Stimulated activated naive B cell treated with anti-CD40 and anti-IgM and Interleukin-4, amounts not matched to agents 10 μg/mL and 1 μg/mL and 100 μg/mL, for 72 hours (primary cell): ENCODE measurements around the gene LIG4.
"Not testable (repeated sequence)": the region's sequence is repeated elsewhere in the genome, so short reads cannot be mapped to it uniquely, and the experiment has no call there.

Source experiments
- ATAC-seq, 2 donors: fragments of 150-1000 bp; cut with Tn5 transposase; replicated peaks; 2 replicates each; pipeline ENCODE4 v1.10.0; 2021; ENCODE audit warnings: moderate library complexity in 1 of 2
- DNase-seq: peaks from one replicate; pipeline ENCODE4 v3.0.0; 2021
- H3K27ac Mint-ChIP-seq: one replicate; pipeline ENCODE4 v1.8.0; 2022; ENCODE audit warnings: mild to moderate bottlenecking, mixed read lengths
- H3K27me3 Mint-ChIP-seq, 2 donors: one replicate each; pipeline ENCODE4 v1.8.0; 2022; ENCODE audit warnings: mixed read lengths in 2 of 2
- H3K36me3 Mint-ChIP-seq, 2 donors: one replicate each; pipeline ENCODE4 v1.8.0; 2022; ENCODE audit warnings: mixed read lengths in 2 of 2, mild to moderate bottlenecking in 1 of 2
- H3K4me1 Mint-ChIP-seq, 2 donors: one replicate each; pipeline ENCODE4 v1.8.0; 2022; ENCODE audit warnings: mixed read lengths in 2 of 2, mild to moderate bottlenecking in 1 of 2
- H3K4me3 Mint-ChIP-seq, 2 donors: one replicate each; pipeline ENCODE4 v1.8.0; 2022; ENCODE audit warnings: mild to moderate bottlenecking in 2 of 2, mixed read lengths in 2 of 2, moderate library complexity in 1 of 2
- H3K9me3 Mint-ChIP-seq, 2 donors: one replicate each; pipeline ENCODE4 v1.8.0; 2022; ENCODE audit warnings: mixed read lengths in 2 of 2, mild to moderate bottlenecking in 1 of 2

The LIG4 gene

GRCh38 chr13:108215436-108215835, at the start of gene LIG4:
TSS of gene LIG4 (minus strand) at chr13:108215536. CDS start at chr13:108211268, 4,268 bp downstream.
- H3K4me3 Mint-ChIP-seq: peak within 1 kb of the TSS; percentile 83 to 90
- peaks cover 12 to 15% of the 10 kb centered on the region in 2 donors for H3K36me3 Mint-ChIP-seq
- ATAC-seq (peak; percentile 76 to 80), DNase-seq (peak; percentile 91)
- peak within 1 kb of the TSS; percentile 94 for H3K27ac Mint-ChIP-seq
- no peaks in the 10 kb centered on the region for H3K9me3 Mint-ChIP-seq
- H3K4me1 Mint-ChIP-seq: peaks cover 26 to 64% of the 10 kb centered on the region in 2 donors
- no peaks in the 10 kb centered on the region for H3K27me3 Mint-ChIP-seq

DNA sequence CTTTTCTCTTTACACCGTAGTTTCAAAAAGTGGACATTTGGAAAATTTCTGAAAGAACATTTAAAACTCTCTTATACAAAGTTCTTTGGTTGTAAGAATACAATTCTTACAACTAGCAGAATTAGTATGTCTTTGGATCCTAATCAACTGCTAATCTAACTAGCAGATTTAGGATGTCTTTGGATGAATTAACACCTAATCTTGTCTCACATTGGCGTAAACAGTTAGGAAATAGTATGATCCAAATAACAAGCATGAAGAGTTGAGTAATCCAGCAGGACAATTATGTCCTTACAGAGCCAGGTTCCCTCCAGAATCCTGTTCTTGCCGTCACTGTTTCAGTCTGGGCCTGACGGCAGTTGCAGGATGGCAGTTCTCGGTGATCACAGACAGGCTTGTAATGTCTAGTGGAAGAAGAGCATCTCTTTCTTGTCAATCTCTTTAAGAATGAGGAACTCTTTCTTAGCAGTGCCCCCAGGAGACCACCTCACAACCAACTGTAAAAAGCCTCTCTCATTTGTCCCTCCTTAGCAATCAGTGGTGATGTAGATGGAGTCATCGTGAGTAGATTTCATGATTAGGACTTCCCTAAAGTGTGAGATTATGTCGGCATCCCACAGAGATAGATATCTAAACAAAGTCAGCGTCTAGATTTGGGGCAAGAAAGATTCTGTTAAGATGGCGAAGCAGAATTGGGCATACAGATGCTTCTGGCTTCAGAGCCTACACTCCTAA, 48.5 kb upstream of the LIG4 start:
- DNase-seq: no peak
- H3K36me3 Mint-ChIP-seq: peaks cover 4 to 16% of the 10 kb centered on the region in 2 donors
- peaks cover 0 to 1% of the 10 kb centered on the region in 2 donors for H3K9me3 Mint-ChIP-seq
- H3K27me3 Mint-ChIP-seq: no peaks in the 10 kb centered on the region
- peaks cover 24 to 32% of the 10 kb centered on the region in 2 donors for H3K4me1 Mint-ChIP-seq
- H3K4me3 Mint-ChIP-seq: no peak overlapping the region
- ATAC-seq: no peak
- no peak overlapping the region for H3K27ac Mint-ChIP-seq

GRCh38 chr13:108257248-108257647, 41.9 kb upstream of the LIG4 start:
- H3K4me1 Mint-ChIP-seq: peaks cover 0 to 1% of the 10 kb centered on the region in 2 donors
- no peak overlapping the region for H3K4me3 Mint-ChIP-seq
- no peak overlapping the region for H3K27ac Mint-ChIP-seq
- peaks cover 0 to 1% of the 10 kb centered on the region in 2 donors for H3K9me3 Mint-ChIP-seq
- no peaks in the 10 kb centered on the region for H3K27me3 Mint-ChIP-seq
- DNase-seq (no peak), ATAC-seq (no peak)
- peaks cover 5 to 20% of the 10 kb centered on the region in 2 donors for H3K36me3 Mint-ChIP-seq

DNA sequence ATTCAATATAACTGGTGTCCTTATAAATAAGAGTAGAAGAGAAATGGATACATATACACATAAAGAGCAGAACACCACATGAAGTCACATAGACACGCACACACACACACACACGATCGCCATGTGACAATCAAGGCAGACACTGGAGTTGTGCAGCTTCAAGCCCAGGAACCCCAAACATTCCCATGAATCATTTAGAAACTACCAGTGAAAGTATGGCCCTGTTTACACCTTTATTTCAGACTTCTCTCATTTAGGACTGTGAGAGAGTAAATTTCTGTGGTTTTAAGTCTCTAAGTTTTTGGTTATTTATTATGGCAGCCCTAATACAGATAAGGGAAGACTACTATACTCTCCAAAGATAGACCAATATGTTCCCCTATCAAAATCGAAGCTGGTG, 33.8 kb upstream of the LIG4 start:
- Mint-ChIP-seq H3K4me1 (peaks cover 4 to 9% of the 10 kb centered on the region in 2 donors), H3K9me3 (peaks cover 16 to 22% of the 10 kb centered on the region in 2 donors), H3K27me3 (no peaks in the 10 kb centered on the region), H3K4me3 (no peak overlapping the region), H3K27ac (peak overlapping the region; percentile 67), H3K36me3 (peaks cover 10 to 32% of the 10 kb centered on the region in 2 donors)
- ATAC-seq: peak; percentile 71 to 81
- DNase-seq: no peak

GRCh38 chr13:108230377-108230776, 15.0 kb upstream of the LIG4 start:
- DNase-seq (no peak), ATAC-seq (no peak)
- H3K4me3 Mint-ChIP-seq: no peak overlapping the region
- no peaks in the 10 kb centered on the region for H3K27me3 Mint-ChIP-seq
- H3K36me3 Mint-ChIP-seq: peaks cover 10 to 16% of the 10 kb centered on the region in 2 donors
- H3K27ac Mint-ChIP-seq: no peak overlapping the region
- peaks cover 15 to 27% of the 10 kb centered on the region in 2 donors for H3K4me1 Mint-ChIP-seq
- H3K9me3 Mint-ChIP-seq: no peaks in the 10 kb centered on the region

DNA sequence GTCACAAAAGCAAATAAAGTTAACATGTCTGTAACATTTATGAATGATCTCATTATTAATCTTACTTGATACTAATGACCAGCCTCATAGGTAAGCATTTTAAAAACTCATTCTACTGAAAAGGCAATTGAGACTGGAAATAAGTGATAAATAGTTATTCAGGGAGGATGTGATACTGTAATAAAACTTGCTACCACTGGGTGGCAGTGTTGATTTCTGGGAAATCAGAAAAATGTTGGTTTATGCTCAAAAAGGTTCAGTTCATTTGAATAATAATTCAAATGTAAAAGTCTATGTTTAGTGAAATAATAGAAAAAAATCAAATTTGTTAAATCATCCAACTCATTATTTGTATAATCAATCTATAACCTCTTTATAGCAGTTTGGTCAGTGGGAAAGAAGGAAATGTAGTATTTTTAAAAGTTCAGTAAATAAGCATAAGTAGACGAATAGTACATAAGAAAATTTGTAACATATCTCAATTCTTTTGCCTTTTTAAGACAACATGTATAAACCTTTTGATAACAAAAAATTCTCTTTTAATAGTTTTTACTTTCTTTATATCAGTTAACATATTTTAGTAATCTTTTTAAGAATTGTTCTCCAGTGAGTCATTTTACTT, 12.4 kb upstream of the LIG4 start:
- H3K4me3 Mint-ChIP-seq: no peak overlapping the region
- H3K4me1 Mint-ChIP-seq: peaks cover 24 to 37% of the 10 kb centered on the region in 2 donors
- no peaks in the 10 kb centered on the region for H3K9me3 Mint-ChIP-seq
- peaks cover 8 to 13% of the 10 kb centered on the region in 2 donors for H3K36me3 Mint-ChIP-seq
- H3K27me3 Mint-ChIP-seq: no peaks in the 10 kb centered on the region
- ATAC-seq (peak in 1 of 2 donors; percentile 29), DNase-seq (no peak)
- no peak overlapping the region for H3K27ac Mint-ChIP-seq

DNA sequence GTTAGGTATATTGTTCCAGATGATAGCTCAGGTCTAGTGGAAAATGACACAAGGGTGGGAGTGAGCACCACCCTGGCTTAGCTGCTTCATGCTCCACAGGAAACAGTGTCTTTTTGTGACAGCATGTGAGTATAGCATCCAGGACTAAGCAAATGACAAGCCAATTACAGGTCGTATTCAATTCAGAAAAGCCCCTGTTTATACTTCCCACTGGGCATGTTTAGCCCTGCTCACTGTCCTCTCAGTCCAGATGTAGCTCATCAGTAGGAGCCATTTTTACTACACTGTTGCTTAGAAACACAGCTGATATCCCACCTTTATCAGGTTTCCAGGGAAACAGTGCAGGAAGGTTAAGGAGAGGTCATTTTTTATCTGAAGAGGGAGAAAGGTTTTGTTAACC, 10.8 kb upstream of the LIG4 start:
- H3K27ac Mint-ChIP-seq: peak overlapping the region; percentile 2
- peaks cover 5 to 13% of the 10 kb centered on the region in 2 donors for H3K36me3 Mint-ChIP-seq
- no peak overlapping the region for H3K4me3 Mint-ChIP-seq
- no peaks in the 10 kb centered on the region for H3K27me3 Mint-ChIP-seq
- peaks cover 24 to 32% of the 10 kb centered on the region in 2 donors for H3K4me1 Mint-ChIP-seq
- no peaks in the 10 kb centered on the region for H3K9me3 Mint-ChIP-seq
- ATAC-seq (peak; percentile 57 to 59), DNase-seq (no peak)

DNA sequence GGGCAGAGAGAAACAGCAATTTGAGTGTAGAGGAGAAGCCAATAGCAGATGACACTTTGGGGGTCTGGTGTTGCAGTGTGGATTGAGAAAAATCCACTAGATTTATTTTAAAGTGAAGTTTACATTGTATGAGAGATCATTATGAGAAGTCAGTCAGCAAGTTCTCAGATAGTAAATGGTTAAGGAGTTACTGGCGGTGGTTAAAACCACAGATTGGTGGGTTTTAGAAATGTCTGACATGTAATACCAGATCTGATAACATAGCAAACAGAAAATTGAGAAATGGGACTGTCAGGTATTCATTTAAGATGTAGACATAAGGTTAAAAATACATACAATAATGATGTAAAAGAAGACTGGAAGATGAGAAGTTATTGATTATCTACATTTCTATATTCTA, 10.1 kb upstream of the LIG4 start:
- peaks cover 5 to 13% of the 10 kb centered on the region in 2 donors for H3K36me3 Mint-ChIP-seq
- H3K27ac Mint-ChIP-seq: no peak overlapping the region
- DNase-seq: no peak
- peak in 1 of 2 donors; percentile 55 for ATAC-seq
- no peak overlapping the region for H3K4me3 Mint-ChIP-seq
- no peaks in the 10 kb centered on the region for H3K9me3 Mint-ChIP-seq
- H3K4me1 Mint-ChIP-seq: peaks cover 24 to 32% of the 10 kb centered on the region in 2 donors
- H3K27me3 Mint-ChIP-seq: no peaks in the 10 kb centered on the region

DNA sequence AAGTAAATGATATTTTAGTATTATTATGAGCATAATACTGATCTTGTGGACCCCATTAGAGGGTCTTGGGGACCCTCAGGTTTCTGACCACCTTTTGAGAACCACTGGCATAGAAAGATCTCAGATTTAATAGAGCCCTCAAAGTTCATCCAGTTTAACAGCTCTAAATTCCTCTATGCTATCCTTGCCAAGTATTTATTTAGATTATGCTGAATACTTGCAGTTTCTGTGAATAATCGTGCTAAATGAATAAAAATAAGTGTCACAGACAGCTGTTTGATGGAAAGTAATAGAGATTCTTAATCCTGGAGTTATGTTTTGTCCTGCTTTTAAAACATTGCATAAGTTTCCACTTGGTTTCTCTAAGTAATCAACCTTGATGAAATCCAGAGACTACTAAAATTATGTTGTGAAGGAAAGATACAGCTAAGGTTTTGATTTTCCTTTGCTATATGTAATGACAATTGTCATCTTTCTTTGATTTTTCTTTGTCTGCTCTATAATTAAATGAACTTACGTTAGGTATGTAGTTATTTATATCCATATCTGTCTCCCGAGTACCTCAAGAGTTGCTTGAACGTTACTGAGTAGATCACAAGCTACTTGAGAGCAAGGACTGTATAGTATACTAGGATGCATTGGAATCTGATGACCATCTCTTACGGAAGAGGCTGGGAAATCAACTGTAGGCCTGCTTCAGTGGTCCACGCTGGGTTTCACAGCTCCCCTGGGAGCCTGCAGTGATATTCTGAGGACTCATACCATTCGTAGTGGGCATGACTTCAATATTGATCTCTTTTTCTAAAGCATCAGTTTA, 8.6 kb upstream of the LIG4 start:
- H3K27ac Mint-ChIP-seq: no peak overlapping the region
- no peaks in the 10 kb centered on the region for H3K36me3 Mint-ChIP-seq
- H3K4me1 Mint-ChIP-seq: peaks cover 28 to 41% of the 10 kb centered on the region in 2 donors
- no peaks in the 10 kb centered on the region for H3K27me3 Mint-ChIP-seq
- no peaks in the 10 kb centered on the region for H3K9me3 Mint-ChIP-seq
- H3K4me3 Mint-ChIP-seq: no peak overlapping the region
- DNase-seq: no peak
- no peak for ATAC-seq

GRCh38 chr13:108220041-108220440, 4.7 kb upstream of the LIG4 start:
- H3K36me3 Mint-ChIP-seq: peaks cover 4% of the 10 kb centered on the region in 2 donors
- peak overlapping the region; percentile 22 to 30 for H3K4me3 Mint-ChIP-seq
- peaks cover 13 to 37% of the 10 kb centered on the region in 2 donors for H3K4me1 Mint-ChIP-seq
- DNase-seq (no peak), ATAC-seq (no peak)
- peak overlapping the region; percentile 68 for H3K27ac Mint-ChIP-seq
- H3K9me3 Mint-ChIP-seq: no peaks in the 10 kb centered on the region
- no peaks in the 10 kb centered on the region for H3K27me3 Mint-ChIP-seq

DNA sequence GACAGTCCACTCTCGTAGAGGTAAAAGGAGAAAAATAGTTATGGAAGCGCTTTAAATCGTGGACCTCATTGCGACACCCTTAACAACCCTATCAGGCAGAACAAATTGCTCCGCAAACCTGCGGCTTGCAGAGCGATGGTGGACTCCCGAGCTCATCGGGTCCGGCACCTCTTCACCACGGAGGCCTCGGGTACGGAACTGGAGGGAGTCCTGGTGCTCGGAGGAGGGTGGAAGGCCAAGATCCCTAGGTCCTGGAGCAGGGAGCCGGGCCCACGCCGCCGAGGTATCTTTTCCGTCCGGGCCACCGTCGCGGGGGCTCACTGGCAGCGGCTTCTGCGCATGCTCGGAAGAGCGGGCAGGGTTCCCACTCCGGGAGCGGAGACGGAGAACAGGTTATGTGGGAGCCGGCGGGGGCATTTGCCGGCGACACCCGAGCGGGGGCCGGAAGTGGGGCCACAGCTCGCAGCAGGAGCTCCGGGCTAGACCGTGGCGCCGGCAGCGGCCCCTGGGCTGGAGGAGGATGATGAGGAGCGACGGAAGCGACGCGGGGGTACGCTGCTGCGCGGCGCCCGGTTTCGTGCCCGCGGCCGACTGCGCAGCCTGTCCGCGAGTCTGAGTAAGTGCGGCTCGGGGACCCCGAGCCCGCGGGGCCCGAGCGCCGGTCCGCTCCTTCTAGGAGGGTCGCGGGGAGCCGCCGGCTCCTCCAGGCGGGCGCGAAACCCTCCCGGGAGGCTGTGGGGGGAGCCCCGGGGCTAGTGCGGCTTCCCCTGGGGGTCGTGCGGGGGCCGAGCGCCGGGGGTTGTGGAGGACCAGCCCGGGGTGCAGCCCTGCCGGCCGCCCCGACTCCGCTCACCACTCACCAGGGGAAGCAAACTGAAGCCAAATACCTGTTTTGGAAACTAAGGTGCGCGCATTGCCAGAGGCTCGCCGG, 3.0 kb upstream of the LIG4 start, which contains the start of gene ABHD13:
Gene ABHD13 (plus strand): TSS at position 349 of the 931 bp plus-strand sequence. CDS start 10,827 bp downstream, outside the sequence.
- peaks cover 4% of the 10 kb centered on the region in 2 donors for H3K36me3 Mint-ChIP-seq
- H3K9me3 Mint-ChIP-seq: no peaks in the 10 kb centered on the region
- peak within 1 kb of the TSS; percentile 99 for H3K27ac Mint-ChIP-seq
- peak within 1 kb of the TSS; percentile 93 to 95 for H3K4me3 Mint-ChIP-seq
- no peaks in the 10 kb centered on the region for H3K27me3 Mint-ChIP-seq
- peak; percentile 92 for DNase-seq
- peak; percentile 85 to 88 for ATAC-seq
- peaks cover 15 to 44% of the 10 kb centered on the region in 2 donors for H3K4me1 Mint-ChIP-seq

GRCh38 chr13:108217307-108218043, 2.1 kb upstream of the LIG4 start:
- not testable (repeated sequence) for DNase-seq, H3K36me3 Mint-ChIP-seq, H3K27me3 Mint-ChIP-seq, H3K9me3 Mint-ChIP-seq
- peak overlapping the region; percentile 93 to 95 for H3K4me3 Mint-ChIP-seq
- peak overlapping the region; percentile 99 for H3K27ac Mint-ChIP-seq
- peaks cover 21 to 51% of the 10 kb centered on the region in 2 donors for H3K4me1 Mint-ChIP-seq
- peak in 1 of 2 donors; percentile 1 for ATAC-seq
